ENCODE measurements around the gene TYRP1. TPM values are rescaled to one million over a fixed set of nuclear protein-coding genes. Genes with fewer than 3 reads are reported as not detected.
"Not testable (repeated sequence)": the region's sequence is repeated elsewhere in the genome, so short reads cannot be mapped to it uniquely, and the experiment has no call there.

The TYRP1 gene
- total and polyA plus RNA-seq, 8 donors, result 0.18 to 4.7 (median 2.2) TPM; not detected in 4

- no peak for TF ChIP-seq POLR2A (IDR thresholded peaks at IDR 0.05)
- no peak for TF ChIP-seq EP300 (IDR thresholded peaks at IDR 0.05)
- TF ChIP-seq POLR2AphosphoS5 (IDR thresholded peaks at IDR 0.05), result no peak
- no peak for TF ChIP-seq CTCF (IDR thresholded peaks at IDR 0.05)
- Histone ChIP-seq H3K36me3 (no peaks in the 10 kb centered on the region), H3K4me1 (no peaks in the 10 kb centered on the region), H3K27me3 (no peaks in the 10 kb centered on the region), H3K4me3 (no peak overlapping the region), H3K9me3 (no peaks in the 10 kb centered on the region), H3K27ac (no peak overlapping the region)
- no peak for DNase-seq
- intact Hi-C loops (cut with DNase I; ENCODE audit: low total_unique reads), result no loop called here
- WGBS, 5 donors, result 73 to 91% (median 81%) methylated on average over 5 of the region's 5 CpGs
Measured at GRCh38 chr9:12674961-12675360, 18.2 kb upstream of the TYRP1 start.

DNA sequence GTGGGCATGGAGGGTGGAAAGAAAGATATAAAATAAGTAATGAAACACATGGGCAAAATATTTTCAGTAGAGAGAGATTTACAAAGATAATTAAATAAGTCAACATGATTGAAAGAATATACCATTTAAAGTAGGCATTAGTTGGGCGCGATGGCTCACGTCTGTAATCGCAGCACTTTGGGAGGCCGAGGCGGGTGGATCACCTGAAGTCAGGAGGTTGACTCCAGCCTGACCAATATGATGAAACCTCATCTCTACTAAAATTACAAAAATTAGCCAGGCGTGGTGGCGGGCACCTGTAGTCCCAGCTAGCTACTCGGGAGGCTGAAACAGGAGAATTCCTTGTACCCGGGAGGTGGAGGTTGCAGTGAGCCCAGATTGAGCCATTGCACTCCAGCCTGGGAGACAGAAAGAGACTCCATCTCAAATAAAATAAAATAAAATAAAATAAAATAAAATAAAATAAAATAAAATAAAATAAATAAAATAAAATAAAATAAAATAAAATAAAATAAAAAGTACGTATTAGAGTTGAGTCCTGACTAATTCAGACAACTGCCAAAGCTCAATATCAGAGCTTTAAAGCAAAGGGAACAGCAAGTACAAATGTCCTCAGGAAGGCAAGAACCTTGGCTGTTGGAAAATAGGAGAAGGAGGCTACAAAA, 15.6 kb upstream of the TYRP1 start:
- H3K4me1 ChIP-seq; intact Hi-C loops (cut with DNase I; ENCODE audit: low total_unique reads); DNase-seq; H3K27me3 ChIP-seq; H3K9me3 ChIP-seq; H3K4me3 ChIP-seq; H3K36me3 ChIP-seq; H3K27ac ChIP-seq: not testable (repeated sequence)
- 92 to 97% (median 96%) methylated on average over 11 of the region's 11 CpGs for WGBS, 5 donors

- Histone ChIP-seq H3K4me3 (no peak overlapping the region), H3K4me1 (no peaks in the 10 kb centered on the region), H3K36me3 (no peaks in the 10 kb centered on the region), H3K27me3 (no peaks in the 10 kb centered on the region), H3K27ac (no peak overlapping the region), H3K9me3 (no peaks in the 10 kb centered on the region)
- TF ChIP-seq POLR2AphosphoS5 (IDR thresholded peaks at IDR 0.05) (no peak), CTCF (IDR thresholded peaks at IDR 0.05) (no peak), EP300 (IDR thresholded peaks at IDR 0.05) (no peak), POLR2A (IDR thresholded peaks at IDR 0.05) (no peak)
- no peak for DNase-seq
- 19 to 31% (median 27%) methylated on average over 2 of the region's 2 CpGs for WGBS, 5 donors
- intact Hi-C loops (cut with DNase I; ENCODE audit: low total_unique reads), result no loop called here
Measured at GRCh38 chr9:12680341-12680740, 12.8 kb upstream of the TYRP1 start.

- Histone ChIP-seq H3K4me3 (no peak overlapping the region), H3K9me3 (no peaks in the 10 kb centered on the region), H3K4me1 (no peaks in the 10 kb centered on the region), H3K27me3 (no peaks in the 10 kb centered on the region), H3K36me3 (no peaks in the 10 kb centered on the region), H3K27ac (no peak overlapping the region)
- intact Hi-C loops (cut with DNase I; ENCODE audit: low total_unique reads), result no loop called here
- 76 to 96% (median 91%) methylated on average over 3 of the region's 3 CpGs for WGBS, 5 donors
- no peak for TF ChIP-seq EP300 (IDR thresholded peaks at IDR 0.05)
- no peak for TF ChIP-seq POLR2A (IDR thresholded peaks at IDR 0.05)
- TF ChIP-seq CTCF (IDR thresholded peaks at IDR 0.05), result no peak
- TF ChIP-seq POLR2AphosphoS5 (IDR thresholded peaks at IDR 0.05), result no peak
- no peak for DNase-seq
Measured at GRCh38 chr9:12680757-12681156, 12.4 kb upstream of the TYRP1 start.

- DNase-seq, result no peak
- intact Hi-C loops (cut with DNase I; ENCODE audit: low total_unique reads), result no loop called here
- H3K36me3 ChIP-seq, result no peaks in the 10 kb centered on the region
Measured at GRCh38 chr9:12681620-12682019, 11.6 kb upstream of the TYRP1 start.

More at GRCh38 chr9:12681620-12682019, 11.6 kb upstream of the TYRP1 start:
- H3K27ac ChIP-seq, result no peak overlapping the region
- H3K4me3 ChIP-seq, result no peak overlapping the region
- no peaks in the 10 kb centered on the region for H3K27me3 ChIP-seq
- no peaks in the 10 kb centered on the region for H3K9me3 ChIP-seq
- TF ChIP-seq EP300 (IDR thresholded peaks at IDR 0.05) (no peak), POLR2A (IDR thresholded peaks at IDR 0.05) (no peak), POLR2AphosphoS5 (IDR thresholded peaks at IDR 0.05) (no peak), CTCF (IDR thresholded peaks at IDR 0.05) (no peak)
- H3K4me1 ChIP-seq, result no peaks in the 10 kb centered on the region

Measured in stomach (tissue), 9 donors.